Raji (cell line): ENCODE measurements around the gene TTLL5.

Experiments used
- POLR2A ChIP-seq: IDR thresholded peaks from 2 replicates; pipeline ENCODE4 v1.6.1; 2011; ENCODE audit warnings: low read depth, low read length, control low read depth; ENCODE audit not compliant: insufficient read depth

The TTLL5 gene

DNA sequence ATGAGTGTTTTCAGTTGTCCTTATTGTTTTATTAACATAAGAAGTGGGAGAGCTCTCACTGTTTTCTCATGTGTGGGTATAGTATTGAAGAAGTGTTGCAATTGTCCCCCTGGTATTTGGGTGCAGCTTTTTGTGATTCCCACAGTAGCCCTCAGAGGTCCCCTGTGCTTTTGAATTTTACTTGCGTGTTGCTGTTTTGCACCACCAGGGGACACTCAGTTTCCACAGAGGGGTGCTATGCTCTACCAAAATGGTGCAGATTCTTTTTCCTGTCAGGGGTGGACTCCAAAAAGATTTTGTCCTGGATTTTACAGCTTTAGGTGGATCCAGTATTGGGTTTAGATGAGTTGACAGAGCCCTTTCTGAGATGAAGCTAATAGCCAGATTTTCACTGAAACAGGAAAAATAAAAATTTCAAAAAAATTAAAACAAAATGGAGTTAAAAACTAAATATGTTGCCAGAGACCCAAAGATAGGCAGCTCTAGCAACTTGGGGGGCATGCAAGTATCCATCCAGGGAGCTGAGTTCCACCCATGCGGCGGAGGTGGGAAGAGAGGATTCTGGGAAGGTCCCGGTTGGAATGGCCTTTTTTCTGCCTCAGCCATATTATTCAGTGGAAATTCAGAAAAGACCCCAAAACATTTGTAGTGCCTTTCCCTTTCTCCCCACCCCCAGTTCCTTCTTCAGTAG, 50.2 kb downstream of the TTLL5 start:
- TF ChIP-seq POLR2A = no peak

DNA sequence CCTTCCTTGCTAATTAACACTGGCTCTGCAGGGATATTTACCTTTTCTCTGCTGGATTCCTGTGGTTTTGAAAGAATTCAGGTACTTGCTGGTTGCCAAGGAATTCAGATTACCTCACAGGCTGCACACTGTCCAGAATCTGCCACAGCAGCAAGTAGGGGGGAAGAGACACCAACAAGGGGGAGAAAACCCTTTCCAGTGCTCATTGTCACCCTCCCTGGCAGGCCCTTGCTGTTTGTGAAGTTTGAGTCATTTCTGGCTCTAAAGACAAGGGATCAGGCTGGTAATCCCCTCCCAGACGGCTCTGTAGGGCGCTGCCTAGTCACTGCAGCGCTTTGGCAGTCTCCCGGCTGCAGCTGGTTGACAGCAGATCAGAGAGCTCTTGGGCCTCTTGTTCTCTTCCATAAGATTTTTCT, 50.8 kb downstream of the TTLL5 start:
- no peak for TF ChIP-seq POLR2A

DNA sequence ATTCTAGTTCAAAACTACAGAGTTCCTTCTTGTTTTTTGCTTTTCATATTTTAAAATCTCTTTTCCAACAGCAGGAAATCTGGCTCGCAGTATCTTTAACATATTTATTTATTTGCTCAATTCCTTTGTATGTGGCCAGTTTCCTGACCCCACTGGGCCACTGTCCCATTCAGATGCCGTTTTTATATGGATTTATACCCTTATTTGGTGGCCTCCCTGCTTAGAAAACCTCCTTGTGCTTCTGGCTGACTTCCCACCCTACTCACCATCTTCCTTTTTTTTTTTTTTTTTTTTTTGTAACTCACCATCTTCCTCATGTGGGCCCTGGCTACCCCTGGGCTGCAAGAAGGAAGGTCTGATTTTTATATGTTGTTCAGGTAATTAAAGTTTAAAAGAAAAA, 53.9 kb downstream of the TTLL5 start:
- TF ChIP-seq POLR2A = no peak

- TF ChIP-seq POLR2A = no peak
Measured at GRCh38 chr14:75715926-75716780, 55.1 kb downstream of the TTLL5 start.

DNA sequence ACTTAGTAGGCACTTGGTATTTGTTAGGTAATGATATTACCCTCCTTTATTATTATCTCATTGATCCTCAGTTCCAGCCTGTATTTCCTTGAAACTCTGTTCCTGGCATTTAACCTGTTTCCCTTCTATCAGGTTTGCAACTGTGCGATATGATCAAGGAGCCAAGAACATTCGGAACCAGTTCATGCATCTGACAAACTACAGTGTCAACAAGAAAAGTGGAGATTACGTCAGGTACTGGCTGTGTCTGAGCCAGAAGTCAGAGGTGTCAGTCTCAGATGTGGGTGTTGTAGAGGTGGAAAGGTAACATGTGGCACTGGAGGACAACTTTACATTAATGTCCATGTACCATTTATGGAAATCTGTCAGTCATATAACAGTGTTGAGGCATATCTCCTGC, 56.7 kb downstream of the TTLL5 start:
- TF ChIP-seq POLR2A = no peak

GRCh38 chr14:75718199-75718598, 57.2 kb downstream of the TTLL5 start:
- TF ChIP-seq POLR2A = no peak

GRCh38 chr14:75720116-75720515, 59.1 kb downstream of the TTLL5 start:
- no peak for TF ChIP-seq POLR2A

DNA sequence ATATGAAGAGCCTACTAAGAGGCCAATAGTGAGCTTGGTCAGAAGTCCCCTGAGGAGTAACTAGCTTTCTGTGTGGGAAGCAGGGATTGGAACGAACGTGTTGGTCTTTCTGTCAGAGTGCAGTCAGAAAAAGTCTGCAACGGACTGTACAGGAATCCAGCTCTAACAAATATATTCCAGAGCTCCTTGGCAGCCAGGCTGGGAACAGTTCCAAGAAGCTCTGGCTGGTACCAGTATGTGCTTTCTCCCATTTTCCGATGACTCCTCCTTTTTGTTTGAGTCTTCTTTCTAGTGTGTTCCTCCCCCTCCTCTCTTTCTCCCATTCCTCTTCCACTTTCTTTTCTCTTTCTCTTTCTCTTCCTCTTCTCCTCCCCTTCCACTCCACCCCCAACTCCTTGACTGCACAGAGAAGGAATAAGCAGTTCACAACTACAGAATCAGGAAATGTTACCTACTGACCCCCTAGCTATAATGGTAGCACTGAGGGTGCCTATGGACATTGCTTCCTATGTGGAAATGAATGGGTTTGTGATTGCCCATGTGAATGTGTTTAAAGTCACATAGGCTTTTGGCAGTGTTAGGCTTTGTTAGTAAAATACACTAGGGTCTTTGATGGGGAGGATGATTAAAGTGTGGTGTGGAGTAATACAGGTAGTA, 59.9 kb downstream of the TTLL5 start:
- TF ChIP-seq POLR2A = no peak

DNA sequence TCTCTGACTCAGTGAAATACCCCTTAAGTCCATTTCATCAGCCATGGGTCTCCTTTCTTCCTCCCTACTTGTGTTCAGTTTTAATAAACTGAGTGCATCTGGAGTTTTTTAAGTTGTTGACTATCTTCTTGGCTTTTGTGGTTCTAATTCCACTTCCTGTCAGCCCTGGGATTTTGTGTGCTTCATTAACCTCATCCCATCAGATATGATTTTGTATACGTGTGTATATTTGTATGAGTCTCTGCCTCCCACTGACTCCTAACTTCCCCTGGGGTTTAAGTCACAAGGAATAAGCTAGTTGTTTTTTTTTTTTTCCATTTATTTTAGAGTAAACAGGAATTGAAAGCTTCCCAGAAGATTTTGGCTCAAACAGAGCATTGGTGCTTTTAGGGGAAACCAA, 62.7 kb downstream of the TTLL5 start:
- TF ChIP-seq POLR2A = no peak

- no peak for TF ChIP-seq POLR2A
Measured at GRCh38 chr14:75724414-75725204, 63.6 kb downstream of the TTLL5 start.

DNA sequence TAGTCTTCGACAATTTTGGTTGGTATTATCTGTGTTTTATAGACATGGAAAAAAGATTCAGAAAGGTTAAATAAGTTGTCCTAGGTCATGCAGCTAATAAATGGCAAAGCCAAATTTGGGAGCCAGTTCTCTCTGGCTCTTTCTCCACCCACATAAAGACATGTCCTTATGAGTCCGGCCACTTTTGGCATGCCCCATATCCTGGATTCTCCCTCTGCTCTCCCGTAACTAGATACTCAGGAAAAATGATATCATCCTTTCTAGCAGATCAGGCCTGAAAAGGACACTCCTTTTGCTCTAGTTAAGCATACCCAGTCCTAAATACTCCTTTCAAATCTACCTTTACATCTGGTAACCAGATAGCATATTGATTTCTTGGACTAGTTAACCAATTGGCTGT, 64.4 kb downstream of the TTLL5 start:
- no peak for TF ChIP-seq POLR2A

DNA sequence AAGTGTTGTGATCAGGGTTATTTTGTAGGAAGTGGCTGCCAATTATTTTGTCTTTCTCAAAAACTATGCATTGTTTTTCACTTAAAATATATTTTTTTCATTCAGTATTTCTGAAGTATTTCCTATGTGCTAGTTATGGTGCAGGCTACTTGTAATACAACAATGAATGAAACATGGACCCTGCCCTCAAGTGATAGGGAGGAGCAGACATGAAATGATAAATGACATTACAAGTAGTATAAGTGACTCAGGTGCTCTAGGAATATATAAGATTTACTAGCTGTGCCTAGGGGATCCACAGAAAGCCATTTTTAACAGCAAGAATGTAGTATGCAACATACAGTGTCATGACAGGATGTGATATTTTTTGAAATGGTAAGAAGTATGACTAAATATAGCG, 65.3 kb downstream of the TTLL5 start:
- TF ChIP-seq POLR2A = no peak

- TF ChIP-seq POLR2A = no peak
Measured at GRCh38 chr14:75727124-75727523, 66.1 kb downstream of the TTLL5 start.

- TF ChIP-seq POLR2A = no peak
Measured at GRCh38 chr14:75732888-75733287, 71.8 kb downstream of the TTLL5 start.

- TF ChIP-seq POLR2A = no peak
Measured at GRCh38 chr14:75734854-75735253, 73.8 kb downstream of the TTLL5 start.

DNA sequence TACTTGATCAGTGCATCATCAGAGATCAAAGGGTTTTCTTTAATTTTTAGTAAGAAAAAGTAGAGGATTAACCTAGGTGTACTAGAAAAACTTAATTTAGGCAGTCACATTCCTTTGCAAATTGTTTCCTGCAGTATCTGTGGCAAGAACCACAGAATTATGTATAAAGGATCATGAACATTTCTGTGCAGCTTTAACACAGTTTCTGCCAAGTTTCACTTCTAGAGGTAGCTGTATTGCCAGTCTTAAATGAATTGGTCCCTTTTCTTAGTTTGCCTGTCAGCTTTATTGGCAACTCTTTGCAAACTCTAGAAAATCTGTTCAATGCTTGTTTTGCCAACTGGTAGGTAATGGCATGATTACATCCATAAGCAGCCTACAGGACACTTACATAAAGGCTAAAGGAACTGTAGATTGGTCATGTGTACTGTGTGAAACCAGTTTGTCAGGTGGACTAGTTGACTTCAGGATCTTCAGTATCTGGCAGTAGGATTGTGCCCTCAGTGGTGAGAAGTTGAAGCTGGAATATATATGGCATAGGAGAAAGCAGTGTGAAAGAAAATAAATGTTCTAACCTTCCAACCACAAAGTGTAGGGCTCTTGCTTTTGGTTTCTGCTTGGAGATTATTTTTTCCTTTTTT, 75.9 kb downstream of the TTLL5 start:
- TF ChIP-seq POLR2A = no peak
